HG02678 (cell line): ENCODE measurements around the gene MYH10.

Source experiments
- ATAC-seq: cut with Tn5 transposase; IDR thresholded peaks from one replicate; pipeline ENCODE4 v1.9.1; 2021; ENCODE audit warnings: mild to moderate bottlenecking, moderate library complexity; ENCODE audit not compliant: unreplicated experiment

MYH10 gene

DNA sequence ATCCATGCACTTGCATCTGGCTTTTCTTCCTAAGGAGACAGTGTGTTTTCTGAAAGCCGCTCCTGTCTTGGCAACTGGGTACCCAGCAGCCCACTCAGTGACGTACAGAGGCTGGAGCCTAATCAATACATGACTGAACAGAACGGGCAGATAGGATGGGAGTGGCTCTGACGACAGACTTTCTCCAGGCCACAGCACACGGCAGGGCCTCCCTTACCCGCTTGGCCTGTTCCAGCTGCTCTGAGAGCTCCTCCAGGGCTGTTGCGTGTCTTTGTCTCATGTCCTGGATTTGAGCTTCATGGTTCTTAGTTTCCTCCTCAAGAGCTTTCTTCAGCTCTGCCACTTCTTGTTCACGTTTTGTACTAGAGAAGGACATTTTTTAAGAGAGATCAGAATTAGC, 129.9 kb downstream of the MYH10 start:
- no peak for ATAC-seq

DNA sequence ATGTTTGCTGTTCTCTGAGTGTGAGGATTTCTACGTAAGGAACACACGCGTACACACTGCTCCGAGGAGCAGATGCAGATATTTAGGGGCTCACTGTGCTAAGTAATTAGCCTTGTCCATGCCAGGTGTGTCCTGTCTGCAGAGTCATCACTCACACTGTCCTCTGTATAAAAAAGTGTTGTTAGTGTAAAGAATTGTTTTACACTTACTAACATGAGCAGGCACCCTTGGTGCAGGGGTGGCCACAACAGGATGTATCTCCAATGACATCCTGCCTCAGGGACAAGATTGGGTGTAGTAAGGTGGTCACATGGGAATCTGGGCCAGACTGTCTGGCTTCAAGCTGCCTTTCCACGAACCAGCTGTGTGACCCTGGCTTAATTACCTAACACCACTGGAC, 130.9 kb downstream of the MYH10 start:
- ATAC-seq, result no peak

DNA sequence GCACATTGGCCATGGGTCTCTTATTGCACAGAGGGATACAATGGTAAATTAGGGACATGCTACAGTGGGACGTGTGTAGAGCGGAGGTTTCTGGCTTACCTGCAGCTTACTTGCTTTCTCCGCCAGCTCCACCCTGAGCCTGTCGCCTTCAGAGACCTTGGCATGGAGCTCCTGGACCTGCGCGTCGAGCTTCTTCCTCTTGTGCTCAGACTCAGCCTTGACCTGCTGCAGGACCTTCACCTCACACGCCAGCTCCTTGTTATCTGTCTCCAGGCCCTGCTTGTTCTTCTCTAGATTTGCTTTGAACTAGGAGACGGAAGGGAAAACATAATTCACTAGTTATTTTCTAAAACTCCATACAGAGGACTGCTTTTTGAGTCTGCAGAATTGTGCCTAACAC, 131.4 kb downstream of the MYH10 start:
- ATAC-seq, result no peak

DNA sequence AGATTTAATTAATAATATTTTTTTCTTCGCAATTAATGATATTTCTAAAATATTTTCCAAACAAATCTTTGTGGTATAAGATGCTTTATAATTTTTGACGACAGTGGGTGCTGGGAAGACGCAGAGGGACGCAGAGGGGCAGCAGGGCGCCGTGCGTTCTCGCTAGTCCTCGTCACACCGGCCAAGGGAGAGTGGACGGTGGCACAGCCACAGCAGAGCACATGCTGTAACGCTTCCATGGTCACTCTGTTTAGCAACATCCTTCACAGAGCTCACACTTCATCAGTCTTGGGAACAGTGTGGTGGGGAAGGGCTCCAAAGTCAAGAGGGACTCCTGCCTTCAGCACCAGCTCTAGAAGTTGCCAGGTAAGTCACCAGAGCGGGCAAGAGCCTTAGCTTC, 134.4 kb downstream of the MYH10 start:
- ATAC-seq, result no peak

DNA sequence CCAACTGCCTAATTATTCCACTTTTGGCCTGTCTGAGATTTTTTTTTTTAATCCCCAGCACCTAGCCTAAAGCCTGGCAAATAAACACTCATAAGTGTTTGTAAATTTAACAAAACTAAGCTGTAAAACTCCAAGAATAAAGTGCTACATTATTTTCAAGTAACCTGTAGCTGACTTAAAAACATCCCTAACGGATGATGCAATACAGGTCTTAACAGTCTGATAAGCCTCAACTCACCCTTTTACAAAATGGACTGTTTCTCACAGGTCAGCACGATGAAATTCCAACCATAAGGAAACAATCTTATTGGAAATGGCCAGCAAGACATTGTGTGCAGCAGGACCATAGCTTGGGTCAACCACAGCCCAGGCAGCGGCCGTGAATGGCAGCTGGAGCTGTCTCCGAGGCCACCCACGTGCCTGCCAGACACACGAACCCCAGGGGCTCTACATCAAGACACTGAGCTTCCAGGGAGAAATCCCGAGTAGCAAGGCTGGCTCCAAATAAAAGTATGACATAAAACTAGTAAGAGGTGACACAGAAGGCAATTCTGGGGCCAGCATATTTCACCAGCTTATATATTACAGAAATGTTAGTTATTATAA, 135.9 kb downstream of the MYH10 start:
- no peak for ATAC-seq

DNA sequence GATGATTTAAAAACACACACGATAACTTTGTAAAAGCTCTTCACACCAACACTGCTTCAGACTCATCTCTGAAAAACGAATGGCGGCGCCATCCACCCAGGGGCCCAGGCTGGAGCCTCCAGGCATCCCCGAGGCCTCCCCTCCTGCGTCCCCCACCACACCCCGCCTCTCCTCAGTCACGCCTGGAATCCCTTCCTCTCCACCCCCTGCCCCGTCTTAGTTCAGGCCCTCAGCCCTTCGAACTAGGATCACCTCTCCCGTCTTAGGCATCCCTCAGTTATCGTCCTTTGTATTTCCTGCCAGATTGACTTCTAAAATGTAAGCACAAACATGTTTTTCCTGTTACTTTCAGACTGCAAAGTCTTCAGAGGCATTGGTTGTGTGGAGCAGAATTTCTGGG, 136.5 kb downstream of the MYH10 start:
- ATAC-seq, result no peak

DNA sequence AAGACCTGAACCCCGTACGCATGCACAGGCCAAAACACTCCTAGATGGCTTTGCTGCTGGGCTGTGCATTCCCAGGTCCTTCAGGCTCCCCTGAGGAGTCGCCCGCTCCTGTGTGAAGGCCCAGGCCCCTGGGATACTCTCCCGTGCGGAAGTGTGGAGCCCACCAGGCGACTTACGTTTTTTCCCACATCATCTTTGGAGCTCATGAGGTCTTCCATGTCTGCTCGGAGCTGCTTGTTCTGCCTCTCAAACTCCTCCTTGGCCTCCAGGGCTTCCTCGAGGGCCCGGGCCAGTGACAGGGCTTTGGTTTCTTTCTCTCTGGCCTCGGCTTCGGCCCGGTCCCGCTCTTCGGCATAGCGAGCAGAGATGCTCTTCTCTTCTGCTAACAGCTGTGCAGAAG, 138.4 kb downstream of the MYH10 start:
- no peak for ATAC-seq

DNA sequence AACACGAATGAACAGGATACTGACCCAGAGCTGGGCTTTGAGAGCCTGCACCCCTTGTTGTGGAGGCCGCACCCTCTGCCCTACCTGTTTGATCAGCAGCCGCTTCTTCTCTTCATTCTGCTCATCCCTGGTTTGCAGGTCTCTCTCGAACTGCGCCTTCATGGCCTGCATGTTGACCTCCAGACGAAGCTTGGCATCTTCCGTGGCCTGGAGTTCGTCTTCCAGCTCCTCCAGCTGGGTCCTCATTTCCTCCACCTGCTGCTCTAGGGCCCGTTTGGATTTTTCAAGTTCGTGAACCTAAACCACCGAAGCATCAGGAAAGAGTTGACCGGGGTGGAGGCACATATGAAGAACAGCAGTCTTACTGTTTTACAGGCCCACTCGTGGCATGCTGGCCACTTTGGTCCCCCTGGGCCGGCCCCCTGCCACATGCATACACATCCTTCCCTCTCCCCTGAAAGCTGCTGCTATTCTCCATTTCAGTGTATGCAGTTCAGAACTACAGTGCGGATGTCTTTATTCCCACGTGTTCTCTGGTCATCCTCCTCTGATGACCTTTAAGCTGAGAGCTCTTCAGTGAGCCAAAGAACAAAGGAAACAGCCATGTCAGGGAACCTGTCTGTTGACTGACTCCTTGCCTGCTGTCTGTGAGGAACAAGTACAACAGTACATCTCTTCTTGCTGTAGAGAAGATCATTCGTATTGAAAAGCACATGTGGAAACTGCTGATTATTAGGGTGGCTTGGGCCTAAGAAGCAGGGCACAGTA, 140.1 kb downstream of the MYH10 start:
- no peak for ATAC-seq

DNA sequence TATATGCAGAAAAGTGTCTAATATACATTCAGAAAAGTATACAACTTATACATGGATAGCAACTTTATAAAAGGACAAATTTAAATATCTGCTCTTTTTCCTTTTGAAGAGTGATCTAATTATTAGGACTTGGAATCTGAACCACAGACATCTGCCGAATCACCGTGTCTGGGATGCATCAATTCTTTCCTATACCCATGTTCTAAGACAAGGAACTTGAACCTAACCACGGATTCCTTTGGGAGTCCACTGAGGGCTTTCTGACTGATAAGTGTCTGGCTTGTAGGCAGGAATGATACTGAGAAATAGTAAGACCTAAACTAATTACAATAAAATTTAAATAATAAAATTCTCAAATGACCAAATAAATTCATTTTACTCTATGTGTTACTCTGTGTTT, 140.7 kb downstream of the MYH10 start:
- ATAC-seq, result no peak

DNA sequence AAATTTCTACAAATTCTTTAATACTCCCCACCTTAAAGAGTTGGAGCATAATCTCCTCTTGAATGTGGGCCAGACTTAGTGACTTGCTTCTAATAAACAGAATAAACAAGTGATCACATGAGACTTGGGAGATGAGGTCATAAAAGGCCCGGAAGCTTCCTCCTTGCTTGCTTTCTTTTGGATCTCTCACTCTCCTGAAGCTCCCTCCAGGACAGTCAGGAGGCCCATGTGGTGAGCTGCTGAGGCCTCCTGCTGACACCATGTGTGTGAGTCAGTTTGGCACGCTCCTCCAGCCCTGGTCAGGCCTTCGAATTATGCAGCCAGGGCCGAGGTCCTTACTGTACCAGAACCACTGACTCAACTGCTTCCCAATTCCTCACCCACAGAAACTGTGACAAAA, 141.6 kb downstream of the MYH10 start:
- no peak for ATAC-seq

DNA sequence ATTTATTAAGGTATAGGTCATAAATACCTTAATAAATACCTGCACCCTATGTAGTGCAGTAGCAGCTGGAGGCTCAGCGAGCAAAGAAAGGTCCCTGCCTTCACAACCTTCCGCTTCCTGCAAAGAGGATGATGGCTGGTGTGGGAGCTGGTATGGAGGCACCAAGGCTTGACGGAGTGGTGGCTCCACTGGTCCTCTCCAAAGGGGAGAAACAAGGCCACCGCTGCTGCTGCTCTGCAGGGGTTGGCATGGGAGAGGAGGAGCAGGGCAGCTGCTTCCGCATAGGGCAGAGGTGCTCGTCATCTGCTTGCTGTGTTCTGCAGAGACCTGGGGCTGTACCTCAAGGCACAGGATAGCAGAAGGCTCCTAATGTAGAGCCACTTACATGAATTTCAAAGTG, 142.0 kb downstream of the MYH10 start:
- ATAC-seq, result no peak

DNA sequence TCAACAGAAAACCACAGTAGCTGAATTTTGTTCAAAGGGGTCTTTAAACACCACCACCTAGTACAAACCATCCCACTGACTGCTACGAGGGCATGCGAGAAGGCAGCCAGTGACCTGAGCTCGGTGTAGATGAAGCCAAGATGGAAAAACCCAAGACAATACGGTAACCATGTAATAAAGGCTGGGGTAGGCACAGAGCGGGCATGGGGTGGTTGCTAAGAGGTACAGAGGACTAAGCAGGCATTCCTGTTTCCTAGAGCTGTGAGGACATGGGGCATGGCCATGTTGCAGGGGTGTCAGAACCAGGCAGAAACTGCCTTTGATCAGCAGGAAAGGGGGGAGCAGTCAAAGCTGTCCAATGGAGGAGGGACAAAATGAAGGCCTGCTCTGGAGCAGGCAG, 142.8 kb downstream of the MYH10 start:
- ATAC-seq, result no peak

DNA sequence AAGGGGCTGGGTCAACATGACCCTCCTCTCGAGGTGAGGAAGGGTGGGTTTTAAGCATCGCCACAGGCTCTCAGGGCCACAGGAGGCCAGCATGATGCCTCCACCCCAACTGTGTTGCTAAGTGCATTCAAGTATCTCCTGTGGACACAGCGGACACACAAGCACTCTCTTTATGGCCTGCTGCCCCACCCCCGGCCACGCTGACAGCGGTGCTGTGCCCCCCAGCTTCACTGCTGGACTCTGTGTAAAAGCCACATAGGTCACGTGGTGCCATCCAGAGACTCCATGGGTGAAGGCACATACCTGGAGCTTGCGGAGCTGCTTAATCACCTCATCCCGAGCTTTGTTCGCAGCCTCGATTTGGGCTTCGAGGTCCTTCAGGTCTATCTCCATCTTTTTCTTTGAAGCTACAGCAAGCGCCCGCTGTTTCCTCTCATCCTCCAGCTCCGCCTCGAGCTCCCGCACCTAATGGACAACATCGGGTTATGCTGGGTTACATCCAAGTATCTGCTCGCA, 143.3 kb downstream of the MYH10 start:
- ATAC-seq, result no peak

DNA sequence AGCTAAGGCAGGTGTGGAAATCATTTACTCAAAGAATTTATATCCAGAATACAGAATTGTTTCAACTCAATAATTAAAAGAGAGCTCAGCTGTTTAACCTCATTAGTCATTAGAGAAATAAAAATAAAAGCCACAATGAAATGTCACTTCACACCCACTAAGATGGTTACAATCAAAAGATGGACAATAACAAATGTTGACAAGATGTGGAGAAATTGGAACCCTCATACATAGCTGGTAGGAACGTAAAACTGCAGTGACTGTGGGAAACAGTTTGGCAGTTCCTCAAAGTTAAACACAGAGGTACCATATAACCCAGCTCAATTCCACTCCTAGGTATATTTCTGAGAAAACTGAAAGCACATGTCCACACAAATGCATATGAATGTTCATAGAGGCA, 145.0 kb downstream of the MYH10 start:
- no peak for ATAC-seq

DNA sequence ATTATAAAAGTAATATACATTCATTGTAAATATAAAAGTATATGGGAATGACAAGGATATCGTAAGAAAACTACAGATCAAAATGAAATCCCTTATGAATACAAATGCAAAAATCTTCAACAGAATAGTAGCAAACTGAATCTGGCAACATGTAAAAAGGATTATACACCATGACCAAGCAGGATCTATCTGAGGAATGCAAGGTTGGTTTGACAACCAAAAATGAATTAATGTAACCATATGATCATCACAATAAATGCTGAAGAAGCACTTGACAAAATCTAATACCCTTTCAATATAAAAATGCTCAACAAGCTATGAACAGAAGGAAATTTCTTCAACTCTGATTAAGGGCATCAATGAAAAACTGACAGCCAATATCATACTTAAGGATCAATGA, 146.1 kb downstream of the MYH10 start:
- ATAC-seq, result no peak

DNA sequence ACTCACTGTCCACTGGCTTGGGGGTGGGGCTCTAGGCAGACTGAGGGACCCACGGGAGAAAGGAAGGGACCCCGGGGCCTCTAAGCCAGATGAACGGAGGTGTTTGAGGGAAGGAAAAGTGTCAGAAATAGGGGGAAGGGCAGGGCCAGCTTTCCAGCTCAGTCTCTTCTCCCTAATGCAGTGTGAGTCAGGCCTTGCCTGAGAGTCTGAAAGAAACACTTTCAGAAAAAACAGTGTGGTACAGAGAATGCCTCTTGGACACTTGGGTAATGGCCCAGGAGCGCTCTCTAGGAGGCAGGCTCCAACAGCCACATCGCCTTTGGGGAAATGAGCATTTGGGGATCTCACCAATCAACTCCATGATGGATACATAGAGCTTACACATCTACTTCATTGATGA, 148.0 kb downstream of the MYH10 start:
- ATAC-seq, result no peak

DNA sequence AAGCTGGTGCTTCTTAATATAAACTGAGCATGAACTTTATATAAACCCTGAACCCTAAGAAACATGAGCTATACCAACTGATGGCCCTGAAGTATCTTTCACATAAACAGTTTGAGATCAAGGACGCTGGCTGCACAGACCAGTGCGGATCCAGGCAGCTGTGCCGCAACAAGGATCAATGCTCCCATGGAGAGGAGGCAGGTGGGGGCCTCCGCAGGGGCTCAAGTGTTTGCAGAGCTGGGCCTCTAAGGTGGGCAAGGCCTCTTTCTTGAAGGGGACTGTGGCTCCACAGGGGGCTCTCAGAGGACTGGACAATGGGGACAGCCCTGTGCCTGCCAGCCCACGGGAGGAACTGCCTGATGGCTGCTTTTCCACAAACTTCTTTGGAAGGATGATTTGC, 148.8 kb downstream of the MYH10 start:
- no peak for ATAC-seq

DNA sequence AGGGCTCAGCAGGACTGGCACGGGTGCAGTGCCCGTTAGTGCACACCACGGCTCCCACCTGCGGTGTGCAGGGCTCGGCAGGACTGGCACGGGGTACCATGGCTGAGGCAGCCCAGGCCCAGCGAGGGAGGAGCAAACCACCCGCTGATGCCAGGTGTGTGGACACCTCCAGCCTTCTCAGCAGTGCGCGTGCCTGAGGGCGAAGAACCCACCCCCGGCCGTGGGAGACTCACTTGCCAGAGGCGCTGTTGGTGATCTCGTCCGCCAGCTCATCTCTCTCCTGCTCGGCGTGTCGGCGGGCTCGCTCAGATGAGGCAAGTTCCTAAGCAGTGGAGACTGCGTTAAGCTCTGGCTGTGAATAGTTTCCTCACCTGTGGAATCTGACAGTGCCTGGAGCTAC, 149.4 kb downstream of the MYH10 start:
- ATAC-seq, result no peak

DNA sequence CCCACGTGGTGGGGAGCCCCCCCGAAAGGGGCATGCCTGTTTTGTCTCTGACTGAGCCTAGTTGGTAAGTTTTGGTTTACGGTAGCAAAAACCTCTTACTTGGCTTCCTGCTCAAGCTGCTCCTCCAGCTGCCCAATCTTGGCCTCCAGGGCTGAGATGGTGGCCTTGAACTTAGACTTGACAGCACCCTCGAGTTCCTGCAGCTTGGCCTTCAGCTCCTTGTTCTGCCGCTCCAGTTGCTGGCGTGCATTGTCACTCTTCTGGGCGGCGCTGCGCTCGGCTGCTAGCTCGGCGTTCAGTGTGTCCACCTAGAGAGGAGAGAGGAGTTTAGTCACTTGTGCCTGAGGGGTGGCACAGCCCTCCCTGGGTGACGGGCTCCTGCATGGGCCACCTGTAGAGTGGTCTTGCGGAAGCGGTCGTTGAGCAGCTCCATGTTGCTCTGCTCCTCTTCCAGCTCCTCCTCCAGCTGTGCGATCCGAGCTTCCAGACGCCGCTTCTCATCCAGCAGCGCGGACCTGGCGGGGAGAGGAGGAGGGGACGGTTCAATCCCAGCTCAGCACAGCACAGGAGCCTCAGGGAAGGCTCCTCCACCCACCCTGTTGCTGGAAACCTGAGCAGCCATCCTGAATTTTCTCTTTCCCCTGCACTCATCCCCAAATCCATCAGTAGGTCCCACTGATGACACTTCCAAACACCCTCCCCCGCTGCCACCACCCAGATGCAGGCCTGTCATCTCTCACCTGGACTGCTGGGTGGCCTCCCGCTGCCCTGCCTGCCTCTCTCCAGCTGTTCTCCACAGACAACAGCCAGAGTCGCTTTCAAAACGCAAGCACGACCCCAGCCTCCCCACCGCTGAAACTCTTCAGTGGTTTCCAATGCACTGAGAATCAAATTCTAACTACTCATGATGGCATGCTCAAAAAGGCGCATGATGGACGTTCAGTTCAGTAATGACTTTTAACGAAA, 150.2 kb downstream of the MYH10 start:
- ATAC-seq, result no peak

DNA sequence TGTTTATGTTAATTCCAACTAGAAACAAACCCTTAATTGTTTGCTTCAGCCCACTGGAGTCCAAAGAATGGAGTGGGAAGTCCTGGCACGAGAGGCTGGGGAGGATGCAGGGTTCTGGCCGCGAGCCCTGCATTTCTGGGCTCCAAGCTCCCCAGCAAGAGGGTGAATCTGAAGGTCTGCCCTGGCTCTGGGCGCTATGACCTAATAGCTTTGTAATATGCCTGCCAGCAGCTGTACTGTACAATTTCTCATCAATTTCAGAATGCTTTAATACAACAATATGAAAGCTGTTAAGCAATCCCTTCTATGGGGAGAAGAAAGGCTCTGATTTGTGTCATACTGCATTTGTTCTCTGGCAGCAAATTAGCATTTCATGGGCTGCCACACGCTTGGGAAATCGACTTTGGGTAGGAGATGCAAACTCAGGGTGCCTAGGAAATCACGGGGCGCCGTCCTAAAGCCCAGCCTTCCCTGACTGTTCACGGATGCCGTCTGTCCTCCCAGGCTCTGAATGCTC, 151.0 kb downstream of the MYH10 start:
- no peak for ATAC-seq

DNA sequence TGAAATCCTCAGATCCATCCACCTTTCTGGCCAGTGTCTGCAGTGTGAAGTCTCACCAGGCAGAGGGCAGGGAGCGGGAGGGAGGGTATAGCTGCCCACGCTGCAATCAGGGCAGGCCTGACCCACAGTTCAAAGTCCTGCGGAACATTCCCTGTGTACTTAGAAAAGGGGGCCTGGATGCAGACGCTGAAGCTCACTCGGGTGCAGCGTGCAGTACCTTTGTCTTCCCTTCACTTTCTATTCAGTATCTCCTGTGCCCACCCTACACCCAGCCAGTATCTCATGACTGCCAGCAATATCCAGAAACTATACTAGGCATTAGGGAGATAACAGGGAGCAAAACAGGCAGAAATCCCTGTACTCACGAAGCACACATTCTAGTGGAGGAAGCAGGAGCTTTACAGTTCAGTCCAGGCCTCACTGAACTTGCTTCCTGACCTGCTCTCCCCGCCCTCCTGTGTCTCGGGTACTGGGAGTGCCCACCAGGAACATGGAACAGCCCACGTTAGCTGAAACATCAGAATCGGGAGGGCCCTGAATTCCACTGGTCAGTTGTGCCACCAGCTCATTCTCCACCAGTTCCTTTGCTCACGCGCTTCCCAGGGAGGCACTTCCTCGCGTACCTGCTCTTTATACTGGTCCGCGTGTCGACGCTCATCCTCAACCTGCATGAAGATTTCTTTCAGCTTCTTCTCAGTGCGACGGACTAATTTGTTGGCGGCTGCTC, 152.6 kb downstream of the MYH10 start:
- ATAC-seq, result no peak
